Prostate gland (tissue), 2 donors: ENCODE results near the gene TMEM255A. TPM values are rescaled to one million over a fixed set of nuclear protein-coding genes. Genes with fewer than 3 reads are reported as not detected.

Experiments used
- DNase-seq: peaks from one replicate; pipeline ENCODE4 v3.0.0-alpha.2; 2019; ENCODE audit warnings: low spot score
- H3K27ac ChIP-seq, 2 donors: fragments of 200-600 bp; sonication (generic); 2 replicates each; pipeline ENCODE4 v1.5.1; 2017 to 2019
- H3K27me3 ChIP-seq: fragments of 200-600 bp; sonication (generic); replicated peaks from 2 replicates; pipeline ENCODE4 v1.5.1; 2019; ENCODE audit not compliant: insufficient read depth
- H3K36me3 ChIP-seq, 2 donors: fragments of 200-600 bp; sonication (generic); 1 replicate in 1 of 2; 2 replicates in 1 of 2; pipeline versions ENCODE4 v1.5.1 to v1.8.1; 2017 to 2019
- H3K4me1 ChIP-seq: fragments of 200-600 bp; sonication (generic); replicated peaks from 2 replicates; pipeline ENCODE4 v1.5.1; 2019
- H3K4me3 ChIP-seq, 2 donors: fragments of 200-600 bp; sonication (generic); 2 replicates each; pipeline ENCODE4 v1.5.1; 2017 to 2019
- H3K9me3 ChIP-seq: fragments of 200-600 bp; sonication (generic); 2 replicates; pipeline ENCODE4 v1.5.1; 2017
- POLR2A ChIP-seq: fragments of 450-650 bp; IDR thresholded peaks from one replicate; pipeline ENCODE4 v1.6.1; 2016; ENCODE audit warnings: antibody characterized with exemption, mild to moderate bottlenecking
- POLR2AphosphoS5 ChIP-seq: sonication (generic); formaldehyde crosslinking; IDR thresholded peaks from one replicate; pipeline ENCODE4 v1.6.1; 2017; ENCODE audit warnings: antibody characterized with exemption
- WGBS: methylation state at CpG from one replicate; pipeline ENCODE4 v1.1.5; 2018; 5-methylcytosine and 5-hydroxymethylcytosine counted together
- intact Hi-C: fragments of 100-400 bp; cut with DNase I; formaldehyde crosslinking; loops from one replicate; pipeline ENCODE4 v1.14.2; 2022
- total RNA-seq, 2 donors: library from RNA; depleted of rRNA; stranded (reverse); fragments of >200 nt; gene quantifications; one replicate each; pipeline ENCODE4 v1.1.0, GENCODE V29; 2016
- TF ChIP-seq, protein P1 (sequence below), 4 experiments: fragments of 200-600 bp in 2 of 4; fragments of 450-650 bp in 2 of 4; sonication (generic) in 2 of 4; IDR thresholded peaks; 1 replicate in 3 of 4; 2 replicates in 1 of 4; pipeline ENCODE4 v1.5.1; 2016 to 2019; ENCODE audit warnings: antibody characterized with exemption in 4 of 4, mild to moderate bottlenecking in 2 of 4, moderate library complexity in 2 of 4

TMEM255A gene
- total RNA-seq, result under 1 TPM; 0.18 to 0.62 TPM

DNA sequence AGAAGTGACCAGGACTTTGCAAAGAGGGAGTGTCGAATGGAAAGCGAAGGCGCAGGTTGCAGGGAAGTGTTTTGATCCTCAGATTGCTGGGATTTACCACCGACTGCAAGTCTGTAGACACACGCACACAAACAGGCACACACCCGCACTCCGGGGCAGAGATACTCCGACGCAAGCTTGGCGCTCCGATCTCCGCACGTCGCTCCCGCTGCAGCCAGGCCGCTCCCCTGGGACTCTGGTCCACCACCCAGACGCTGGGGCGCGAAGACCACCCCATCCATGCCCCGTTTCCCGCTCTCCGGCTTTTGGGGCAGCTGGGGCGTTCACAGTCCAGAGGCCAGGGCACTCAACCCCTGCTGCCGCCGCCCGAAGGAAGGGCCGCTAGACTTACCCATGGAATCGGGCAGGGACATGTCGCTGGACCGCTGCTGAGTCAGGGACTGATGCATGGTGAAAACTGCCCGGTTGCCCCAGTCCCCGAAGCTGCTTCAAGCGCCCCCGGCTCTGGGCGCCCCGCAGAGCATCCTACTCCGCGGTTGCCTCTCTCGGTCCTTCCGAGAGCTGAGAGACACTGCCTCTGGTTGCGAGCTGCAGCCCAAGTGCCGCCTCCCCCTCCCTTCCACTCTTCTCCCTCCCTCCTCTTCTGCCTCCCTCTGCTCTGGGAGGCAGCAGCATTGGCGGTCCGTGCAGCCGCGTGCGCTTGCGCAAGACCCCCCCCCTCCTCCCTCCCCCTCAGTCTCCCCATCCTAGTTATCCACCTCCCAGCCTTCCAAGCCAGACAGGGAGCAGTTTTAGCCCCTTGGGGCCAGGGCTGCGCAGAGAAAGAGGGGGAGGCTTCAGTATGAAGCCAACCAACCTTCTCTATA is at the start of gene TMEM255A:
TMEM255A (minus strand) TSS at position 601 of the 866 bp plus-strand sequence; CDS start at position 449, 152 bp downstream.
- intact Hi-C loops, result no loop called here
- Histone ChIP-seq H3K4me3 (peak within 1 kb of the TSS in 1 of 2 donors; percentile 12), H3K9me3 (no peaks in the 10 kb centered on the region), H3K36me3 (no peaks in the 10 kb centered on the region), H3K27me3 (no peaks in the 10 kb centered on the region), H3K4me1 (no peaks in the 10 kb centered on the region), H3K27ac (no peak within 1 kb of the TSS)
- no peak for DNase-seq
- WGBS, result 4% methylated on average over 19 of the region's 49 CpGs
- TF ChIP-seq, protein P1, sequence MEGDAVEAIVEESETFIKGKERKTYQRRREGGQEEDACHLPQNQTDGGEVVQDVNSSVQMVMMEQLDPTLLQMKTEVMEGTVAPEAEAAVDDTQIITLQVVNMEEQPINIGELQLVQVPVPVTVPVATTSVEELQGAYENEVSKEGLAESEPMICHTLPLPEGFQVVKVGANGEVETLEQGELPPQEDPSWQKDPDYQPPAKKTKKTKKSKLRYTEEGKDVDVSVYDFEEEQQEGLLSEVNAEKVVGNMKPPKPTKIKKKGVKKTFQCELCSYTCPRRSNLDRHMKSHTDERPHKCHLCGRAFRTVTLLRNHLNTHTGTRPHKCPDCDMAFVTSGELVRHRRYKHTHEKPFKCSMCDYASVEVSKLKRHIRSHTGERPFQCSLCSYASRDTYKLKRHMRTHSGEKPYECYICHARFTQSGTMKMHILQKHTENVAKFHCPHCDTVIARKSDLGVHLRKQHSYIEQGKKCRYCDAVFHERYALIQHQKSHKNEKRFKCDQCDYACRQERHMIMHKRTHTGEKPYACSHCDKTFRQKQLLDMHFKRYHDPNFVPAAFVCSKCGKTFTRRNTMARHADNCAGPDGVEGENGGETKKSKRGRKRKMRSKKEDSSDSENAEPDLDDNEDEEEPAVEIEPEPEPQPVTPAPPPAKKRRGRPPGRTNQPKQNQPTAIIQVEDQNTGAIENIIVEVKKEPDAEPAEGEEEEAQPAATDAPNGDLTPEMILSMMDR (IDR thresholded peaks at IDR 0.05), result no peak
- no peak for TF ChIP-seq POLR2AphosphoS5
- no peak for TF ChIP-seq POLR2A

DNA sequence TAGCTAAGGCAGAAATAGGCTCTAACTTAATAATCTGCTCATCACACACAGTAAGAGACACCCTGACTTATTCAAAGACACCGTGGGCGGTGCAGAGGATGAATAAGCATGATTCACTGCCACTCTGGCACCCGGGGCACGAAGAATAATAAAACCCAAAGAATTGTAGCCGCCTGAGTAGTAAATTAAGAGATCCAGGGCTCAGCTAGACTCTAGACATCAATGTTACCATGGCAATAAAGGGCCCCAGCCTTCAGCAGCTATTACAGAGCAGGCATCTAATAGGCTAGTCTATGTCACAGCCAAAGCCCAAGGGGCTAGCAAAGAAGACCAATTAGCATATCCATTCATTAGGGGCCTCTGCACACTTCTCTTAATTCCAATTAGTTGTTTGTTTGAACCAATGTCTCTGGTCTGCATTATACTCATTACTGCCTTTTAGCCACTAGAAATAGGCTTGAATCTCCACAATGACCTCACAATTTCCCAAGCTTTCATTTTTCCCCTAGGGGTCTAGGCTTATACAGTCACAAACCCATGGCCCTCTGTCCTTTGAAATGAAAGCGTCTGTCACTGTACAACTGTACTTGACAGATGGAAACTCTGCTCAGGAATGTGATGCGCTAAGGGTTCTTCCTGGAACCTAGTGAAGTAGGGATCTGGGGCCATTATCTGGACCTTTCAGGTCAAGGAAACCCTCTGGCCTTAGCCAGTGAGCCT is 47.6 kb upstream of the TMEM255A start:
- 54% methylated on average over 7 of the region's 7 CpGs for WGBS
- TF ChIP-seq, protein P1 (IDR thresholded peaks at IDR 0.05), result no peak
- TF ChIP-seq POLR2AphosphoS5, result no peak
- TF ChIP-seq POLR2A, result no peak
- intact Hi-C loops, result no loop called here
- no peak overlapping the region for H3K4me3 ChIP-seq
- no peak for DNase-seq
- H3K27me3 ChIP-seq, result no peaks in the 10 kb centered on the region
- no peaks in the 10 kb centered on the region for H3K4me1 ChIP-seq
- no peak overlapping the region for H3K27ac ChIP-seq
- no peaks in the 10 kb centered on the region for H3K36me3 ChIP-seq
- no peaks in the 10 kb centered on the region for H3K9me3 ChIP-seq

DNA sequence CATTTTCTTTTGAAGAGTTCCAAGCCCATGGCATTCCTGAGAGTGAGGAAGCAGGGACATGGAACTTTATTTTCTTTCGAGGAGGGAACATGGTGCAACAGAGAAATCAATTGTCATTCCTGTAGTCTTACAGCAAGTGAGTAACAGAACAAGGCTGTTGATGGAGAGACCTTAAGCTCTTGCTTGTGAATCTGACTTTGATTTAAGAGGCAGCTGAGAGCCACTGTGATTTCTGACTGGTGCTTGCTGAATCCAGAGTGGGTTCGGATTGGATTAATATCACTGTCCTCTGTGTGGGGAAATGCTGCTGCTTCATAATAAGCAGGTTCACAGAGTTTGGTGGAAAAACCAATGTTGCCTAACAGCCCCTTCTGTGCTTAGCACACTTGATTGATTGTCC is 45.9 kb upstream of the TMEM255A start:
- no peaks in the 10 kb centered on the region for H3K9me3 ChIP-seq
- no peak overlapping the region for H3K4me3 ChIP-seq
- 58% methylated on average over 2 of the region's 2 CpGs for WGBS
- H3K36me3 ChIP-seq, result no peaks in the 10 kb centered on the region
- no peaks in the 10 kb centered on the region for H3K4me1 ChIP-seq
- no peak overlapping the region for H3K27ac ChIP-seq
- intact Hi-C loops, result no loop called here
- DNase-seq, result no peak
- TF ChIP-seq POLR2A (no peak), POLR2AphosphoS5 (no peak)
- TF ChIP-seq, protein P1 (IDR thresholded peaks at IDR 0.05), result no peak
- H3K27me3 ChIP-seq, result no peaks in the 10 kb centered on the region

DNA sequence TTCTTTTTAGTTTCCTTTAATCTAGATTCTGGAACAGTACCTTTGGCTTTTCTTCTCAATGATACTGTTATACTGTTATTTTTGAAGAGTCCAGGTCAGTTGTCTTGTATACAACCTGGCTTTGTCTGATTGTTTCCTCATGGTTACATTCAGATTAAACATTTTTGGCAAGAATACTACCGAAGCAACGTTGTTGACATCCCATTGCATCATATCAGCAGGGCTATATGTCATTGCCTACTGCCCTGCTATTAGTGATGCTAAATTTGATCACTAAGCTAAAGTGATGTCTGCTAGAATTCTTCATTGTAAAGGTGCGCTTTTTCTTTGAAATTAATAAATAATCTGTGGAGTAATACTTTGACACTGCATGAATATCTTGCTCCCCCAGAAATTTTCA is 44.8 kb upstream of the TMEM255A start:
- TF ChIP-seq POLR2A (no peak), POLR2AphosphoS5 (no peak)
- TF ChIP-seq, protein P1 (IDR thresholded peaks at IDR 0.05), result no peak
- no peak for DNase-seq
- Histone ChIP-seq H3K27ac (no peak overlapping the region), H3K36me3 (no peaks in the 10 kb centered on the region), H3K27me3 (no peaks in the 10 kb centered on the region), H3K4me3 (no peak overlapping the region), H3K4me1 (no peaks in the 10 kb centered on the region), H3K9me3 (no peaks in the 10 kb centered on the region)
- 73% methylated on average over 3 of the region's 3 CpGs for WGBS
- intact Hi-C loops, result no loop called here
